T-helper 1 cell (primary cell): ENCODE data around the gene ATP9B.

Experiments
- DNase-seq, 5 donors: peaks; one replicate each; pipeline ENCODE4 v3.0.0-alpha.2; 2012 to 2020

ATP9B gene

DNA sequence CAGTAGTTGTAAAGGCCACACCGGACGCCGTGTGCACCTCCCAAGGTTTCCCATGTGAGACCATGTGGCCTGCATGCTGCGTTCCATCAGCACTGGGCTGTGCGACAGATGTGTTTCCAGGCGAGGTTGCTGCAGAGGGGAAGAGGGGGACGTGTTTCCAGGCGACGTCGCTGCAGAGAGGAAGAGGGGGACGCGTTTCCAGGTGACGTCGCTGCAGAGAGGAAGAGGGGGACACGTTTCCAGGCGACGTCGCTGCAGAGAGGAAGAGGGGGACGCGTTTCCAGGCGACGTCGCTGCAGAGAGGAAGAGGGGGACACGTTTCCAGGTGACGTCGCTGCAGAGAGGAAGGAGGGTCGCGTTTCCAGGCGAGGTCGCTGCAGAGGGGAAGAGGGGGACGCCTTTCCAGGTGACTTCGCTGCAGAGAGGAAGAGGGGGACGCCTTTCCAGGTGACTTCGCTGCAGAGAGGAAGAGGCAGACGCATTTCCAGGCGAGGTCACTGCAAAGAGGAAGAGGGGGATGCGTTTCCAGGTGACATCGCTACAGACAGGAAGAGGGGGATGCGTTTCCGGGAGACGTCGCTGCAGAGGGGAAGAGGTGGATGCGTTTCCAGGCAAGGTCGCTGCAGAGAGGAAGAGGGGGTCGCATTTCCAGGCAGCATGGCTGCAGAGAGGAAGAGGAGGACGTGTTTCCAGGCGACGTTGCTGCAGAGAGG is 351.0 kb downstream of the ATP9B start:
- DNase-seq = no peak

DNA sequence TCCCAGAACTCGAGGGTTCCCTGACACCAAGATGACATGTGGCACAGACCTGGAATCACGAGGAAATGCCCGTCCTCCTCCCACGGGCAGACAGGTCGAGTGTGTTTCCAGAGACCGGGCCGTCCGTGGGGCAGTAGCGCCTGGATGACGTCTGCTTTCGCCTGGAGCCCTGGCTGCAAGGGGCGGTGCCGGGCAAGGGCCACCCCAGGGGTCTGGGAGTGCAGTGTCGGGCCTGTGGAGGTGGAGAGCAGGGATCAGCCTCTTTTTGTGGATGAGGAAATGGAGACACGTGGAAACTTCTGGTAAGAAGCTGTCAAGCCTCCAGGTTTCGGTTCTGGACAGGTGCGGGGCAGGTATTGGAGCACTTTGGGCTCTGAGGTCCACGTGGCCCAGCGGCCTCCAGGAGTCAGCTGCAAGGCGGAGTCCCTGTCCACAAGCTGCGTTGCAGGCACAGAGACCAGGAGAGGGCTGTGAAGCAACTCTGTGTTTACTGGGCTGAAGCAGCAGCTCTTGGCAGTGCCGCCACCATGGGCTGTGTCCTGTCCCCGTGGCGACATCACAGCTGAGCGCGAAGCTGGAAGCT is 352.2 kb downstream of the ATP9B start:
- no peak for DNase-seq

DNA sequence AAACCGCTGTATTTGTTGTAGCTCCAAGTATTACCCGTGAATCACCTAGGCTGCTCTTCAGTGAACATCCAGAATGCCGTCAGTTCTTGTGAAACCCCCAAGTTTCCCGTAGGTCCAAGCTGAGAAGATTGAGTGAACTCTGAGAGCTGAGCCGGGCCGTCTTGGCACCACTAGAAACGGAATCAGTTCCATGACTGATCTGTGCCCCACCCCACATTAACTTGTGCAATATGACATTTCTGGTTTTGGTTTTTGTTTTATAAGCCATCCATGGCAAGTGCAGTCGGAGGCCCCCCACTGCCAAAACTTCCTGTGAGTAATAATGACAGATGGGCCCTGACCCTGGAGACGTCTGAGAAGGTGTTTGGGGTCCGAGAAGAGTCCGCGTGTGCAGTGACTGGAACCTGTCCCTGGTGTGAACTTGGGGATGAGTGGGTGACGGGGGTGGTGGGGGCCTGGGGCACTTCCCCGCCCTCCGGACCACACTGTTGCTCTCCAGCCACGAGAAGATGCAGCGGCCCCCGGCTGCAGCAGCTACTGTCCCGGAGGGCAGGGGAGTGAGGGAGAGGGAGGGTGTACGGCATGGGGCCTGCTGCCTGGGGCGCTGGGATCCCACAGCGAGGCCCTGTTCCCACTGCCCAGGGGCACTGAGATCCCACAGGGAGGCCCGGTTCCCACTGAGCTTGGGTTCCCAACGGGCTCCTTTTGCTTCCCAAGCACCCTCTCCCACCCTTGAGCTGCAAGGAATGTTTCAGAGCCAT is 353.0 kb downstream of the ATP9B start:
- DNase-seq = no peak

DNA sequence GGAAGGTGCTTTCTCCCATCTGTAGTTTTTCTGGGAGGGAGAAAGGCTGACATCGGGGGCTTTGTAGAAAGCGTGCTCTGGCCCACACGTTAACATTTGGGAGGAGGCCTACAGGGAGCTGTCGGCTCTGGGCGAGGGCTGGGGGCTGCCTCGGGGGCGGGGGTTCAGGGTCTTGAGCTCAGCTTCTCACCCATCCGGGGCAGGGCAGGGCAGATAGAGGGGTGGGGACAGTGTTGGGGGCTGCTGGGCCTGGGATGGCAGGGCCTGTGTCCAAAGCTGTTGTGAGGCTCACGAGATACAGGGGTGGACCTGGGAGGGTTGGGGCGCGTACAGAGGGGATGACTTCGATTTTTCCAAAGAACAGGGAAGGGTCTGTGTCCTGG is 353.6 kb downstream of the ATP9B start:
- DNase-seq = no peak

DNA sequence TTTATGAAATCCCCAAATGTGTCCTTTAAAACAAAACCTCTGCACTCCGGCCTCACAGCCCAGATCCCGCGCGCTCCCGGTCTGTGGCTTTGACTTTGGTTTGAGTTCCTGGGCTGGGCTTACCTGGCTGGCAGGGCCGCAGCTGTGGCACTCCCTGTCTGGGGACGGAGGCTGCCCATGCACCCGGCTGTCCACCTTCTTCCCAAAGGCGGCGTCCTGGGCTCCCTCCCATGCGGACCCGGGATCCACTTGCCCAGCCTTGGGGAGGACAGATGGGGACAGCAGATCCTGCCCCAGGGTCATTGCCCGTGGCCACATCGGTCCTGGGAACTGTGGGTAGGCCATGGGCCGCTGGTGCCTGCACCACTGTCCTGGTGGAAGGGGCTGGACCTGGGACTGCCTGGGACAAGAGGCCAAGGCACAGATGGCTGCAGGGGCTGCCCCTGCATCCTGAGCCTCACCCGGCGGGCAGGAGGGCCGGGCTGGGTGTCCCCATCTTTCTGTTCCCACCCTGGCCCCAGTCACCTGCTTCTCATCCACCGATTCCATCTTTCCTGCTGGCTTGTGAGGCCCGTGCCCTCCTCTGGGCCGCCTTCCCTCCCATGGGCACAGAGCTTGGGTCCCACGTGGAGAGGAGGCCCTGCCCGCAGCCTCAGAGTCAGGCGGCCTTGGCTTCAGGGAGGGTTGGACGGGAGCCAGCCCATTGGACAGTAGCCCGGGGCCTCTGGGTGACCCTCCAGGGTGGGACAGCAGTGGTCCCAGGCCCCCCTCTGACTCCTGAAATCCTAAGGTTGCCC is 354.2 kb downstream of the ATP9B start:
- DNase-seq = no peak

DNA sequence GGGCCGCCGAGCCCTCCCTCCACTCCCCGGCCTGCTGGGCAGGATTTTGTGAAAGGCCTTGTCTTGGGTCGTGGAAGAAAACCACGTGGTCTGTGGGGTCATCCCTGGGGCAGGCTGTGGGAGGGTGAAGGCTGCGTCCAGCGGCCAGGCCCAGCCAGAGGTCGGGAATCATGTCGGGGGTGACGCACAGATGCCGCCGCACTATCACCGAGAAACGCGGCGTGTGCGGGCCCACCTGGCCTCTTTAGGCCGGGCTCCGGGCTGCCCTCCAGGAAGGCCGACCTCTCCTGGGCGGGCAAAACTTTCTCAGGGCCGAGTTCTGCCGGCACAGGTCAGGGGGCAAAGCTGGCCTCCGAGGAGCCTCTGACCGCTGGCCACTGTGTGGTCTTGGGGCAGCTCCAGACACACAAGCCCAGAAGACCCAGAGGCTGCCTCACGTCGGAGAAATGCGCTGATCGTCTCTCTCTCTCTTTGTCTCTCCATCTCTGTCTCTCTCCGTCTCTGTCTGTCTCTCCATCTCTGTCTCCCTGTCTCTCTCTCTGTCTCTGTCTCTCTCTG is 354.9 kb downstream of the ATP9B start:
- DNase-seq = no peak

DNA sequence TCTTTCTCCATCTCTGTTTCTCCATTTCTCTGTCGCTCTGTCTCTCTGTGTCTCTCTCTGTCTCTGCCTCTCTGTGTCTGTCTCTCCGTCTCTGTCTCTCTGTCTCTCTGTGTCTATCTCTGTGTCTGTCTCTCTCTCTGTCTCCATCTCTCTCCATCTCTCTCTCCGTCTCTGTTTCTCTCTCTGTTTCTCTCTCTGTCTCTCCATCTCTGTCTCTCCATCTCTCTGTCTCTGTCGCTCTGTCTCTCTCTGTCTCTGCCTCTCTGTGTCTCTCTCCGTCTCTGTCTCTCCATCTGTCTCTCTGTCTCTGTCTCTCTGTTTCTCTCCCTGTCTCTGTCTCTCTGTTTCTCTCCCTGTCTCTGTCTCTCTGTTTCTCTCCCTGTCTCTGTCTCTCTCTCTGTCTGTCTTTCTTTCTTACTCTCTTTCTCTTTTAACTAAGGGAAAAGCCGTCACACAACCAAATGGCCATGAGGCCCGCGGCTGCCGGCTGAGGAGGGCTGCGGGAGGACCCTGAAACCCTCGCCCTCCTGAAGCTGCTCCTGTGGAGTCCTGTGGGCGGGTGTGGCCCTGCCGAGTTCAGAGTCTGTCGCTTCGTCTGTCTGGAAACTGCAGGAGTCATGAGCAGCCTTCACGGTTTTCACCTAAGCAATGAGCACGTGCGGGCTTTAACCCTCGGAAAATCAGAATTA is 355.8 kb downstream of the ATP9B start:
- DNase-seq = no peak

DNA sequence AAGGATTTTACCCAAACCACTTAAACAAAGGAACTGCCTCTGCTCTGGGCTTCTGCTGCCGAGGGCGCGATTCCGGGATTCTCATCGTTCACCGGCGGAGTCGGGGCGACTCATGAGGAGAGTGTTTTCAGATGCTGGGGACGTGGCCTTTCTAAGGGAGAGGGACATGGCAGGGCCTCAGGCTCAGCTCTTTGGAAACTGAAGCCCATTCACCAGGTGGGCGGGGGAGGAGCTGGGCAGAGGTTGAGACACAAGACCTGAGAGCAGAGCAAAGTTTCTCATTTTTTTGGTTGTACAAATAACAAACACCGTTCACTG is 356.3 kb downstream of the ATP9B start:
- no peak for DNase-seq

DNA sequence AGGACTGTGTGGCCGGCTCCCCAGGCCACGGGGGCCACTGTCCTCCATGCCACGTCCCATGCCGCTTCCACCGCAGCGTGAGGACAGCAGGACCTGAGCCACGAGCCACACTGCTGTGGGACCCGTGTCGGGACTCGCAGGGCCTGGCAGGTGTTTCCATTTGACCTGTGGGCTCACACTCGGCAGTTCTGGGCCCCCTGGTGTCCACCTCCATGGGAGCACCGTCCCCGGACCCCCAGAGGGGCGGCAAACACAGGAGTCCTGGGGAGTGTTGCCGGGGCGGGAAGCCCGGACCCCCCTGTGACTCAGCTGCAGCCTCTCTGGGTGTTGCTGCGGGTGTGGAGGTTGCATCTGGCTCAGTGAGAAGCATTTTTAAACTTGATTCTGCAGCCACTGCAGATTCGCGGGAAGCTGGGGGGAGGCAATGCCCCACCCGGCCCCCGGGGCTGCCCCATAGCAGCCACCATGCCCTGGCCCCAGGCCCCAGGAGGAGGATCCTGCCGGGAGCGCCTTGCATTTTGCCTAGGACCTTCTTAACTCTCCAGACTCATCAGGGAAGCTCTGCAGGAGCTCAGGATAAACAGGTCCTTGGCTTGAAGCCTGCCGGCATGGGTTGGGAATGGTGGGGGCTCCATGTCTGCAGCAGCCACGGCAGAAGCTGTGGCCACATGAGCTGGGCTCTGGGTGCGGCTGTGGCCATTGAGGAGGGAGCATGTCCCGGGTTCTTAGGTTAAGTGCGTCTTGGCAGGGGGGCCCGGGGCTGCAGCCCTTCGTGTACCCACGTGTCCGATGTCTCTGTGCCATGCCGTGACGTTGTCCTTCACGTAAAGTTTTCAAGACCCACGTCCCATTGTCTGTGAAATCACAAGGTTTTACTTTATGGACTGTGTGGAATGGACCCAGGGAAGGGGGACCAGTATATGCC is 357.4 kb downstream of the ATP9B start:
- no peak for DNase-seq

DNA sequence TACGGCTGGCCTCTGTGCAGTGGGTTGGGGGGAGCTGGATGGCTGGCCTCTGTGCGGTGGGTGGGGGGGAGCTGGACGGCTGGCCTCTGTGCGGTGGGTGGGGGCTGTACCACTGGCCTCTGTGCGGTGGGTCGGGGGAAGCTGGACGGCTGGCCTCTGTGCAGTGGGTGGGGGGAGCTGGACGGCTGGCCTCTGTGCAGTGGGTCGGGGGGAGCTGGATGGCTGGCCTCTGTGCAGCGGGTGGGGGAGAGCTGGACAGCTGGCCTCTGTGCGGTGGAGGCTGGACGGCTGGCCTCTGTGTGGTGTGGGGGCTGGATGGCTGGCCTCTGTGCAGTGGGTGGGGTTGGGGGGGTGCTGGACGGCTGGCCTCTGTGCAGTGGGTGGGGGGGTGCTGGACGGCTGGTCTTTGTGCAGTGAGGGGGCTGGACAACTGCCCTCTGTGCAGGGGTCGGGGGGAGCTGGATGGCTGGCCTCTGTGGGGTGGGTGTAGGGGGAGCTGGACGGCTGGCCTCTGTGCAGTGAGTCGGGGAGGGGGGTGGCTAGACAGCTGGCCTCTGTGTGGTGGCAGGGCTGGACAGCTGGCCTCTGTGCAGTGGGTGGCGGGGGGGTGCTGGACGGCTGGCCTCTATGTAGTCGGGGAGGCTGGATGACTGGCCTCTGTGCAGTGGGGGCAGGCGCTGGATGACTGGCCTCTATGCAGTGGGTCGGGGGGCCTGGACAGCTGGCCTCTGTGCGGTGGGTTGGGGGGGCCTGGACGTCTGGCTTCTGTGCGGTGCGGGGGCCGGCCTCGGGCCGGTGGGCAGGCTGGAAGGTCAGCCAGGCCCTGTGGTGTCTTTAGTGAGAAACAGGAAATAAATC is 358.4 kb downstream of the ATP9B start:
- DNase-seq = no peak
